Stimulated activated CD8-positive, alpha-beta memory T cell treated with anti-CD3 and anti-CD28 coated beads, Interleukin-7, amount 100 ng/mL, for 48 hours (primary cell): ENCODE results near the gene UBE3A.
"Not testable (repeated sequence)": the region's sequence is repeated elsewhere in the genome, so short reads cannot be mapped to it uniquely, and the experiment has no call there.

Source experiments
- DNase-seq, 2 donors: peaks; one replicate each; pipeline ENCODE4 v3.0.0-alpha.2; 2020; ENCODE audit warnings: low read depth in 1 of 2; ENCODE audit errors: extremely low read depth in 1 of 2

UBE3A gene

DNA sequence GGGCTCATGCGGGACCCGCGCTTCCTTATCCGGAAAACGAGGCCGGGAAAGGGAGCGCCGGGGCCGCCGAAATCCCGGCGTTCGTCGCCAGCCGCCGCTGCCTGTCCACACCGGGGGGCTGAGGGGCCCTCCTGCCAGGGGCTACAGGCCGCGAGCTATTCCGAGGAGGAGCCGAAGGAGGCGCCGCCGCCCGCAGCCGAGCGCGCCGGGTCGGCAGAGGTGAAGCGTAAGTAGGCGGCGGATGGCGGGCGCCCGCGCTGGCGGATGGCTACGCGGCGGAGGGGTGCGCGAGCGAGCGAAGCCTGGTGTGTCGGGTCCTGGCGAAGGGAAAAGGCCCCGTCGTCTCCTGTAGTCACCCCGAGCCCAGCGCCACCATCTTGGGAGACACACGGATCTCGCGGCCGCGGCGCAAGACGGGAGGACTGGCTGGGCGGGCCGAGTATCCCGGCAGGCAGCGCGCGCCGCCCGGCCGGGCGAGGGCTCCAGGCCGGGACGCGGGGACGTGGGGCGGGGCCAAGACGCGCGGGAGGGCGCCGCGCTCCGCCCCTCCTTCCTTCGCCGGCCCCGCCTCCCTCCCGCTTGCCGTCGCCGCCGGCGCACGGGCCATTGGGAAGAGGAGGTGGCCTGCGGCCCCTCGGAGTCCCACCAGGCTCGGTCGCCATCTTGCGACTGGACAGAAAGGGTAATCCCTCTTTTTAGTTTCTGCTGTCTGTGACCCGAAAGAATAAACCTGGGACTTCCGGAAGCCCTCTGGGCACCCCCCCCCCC, at the start of gene UBE3A:
TSS of gene UBE3A (minus strand) at position 424 of the 768 bp plus-strand sequence. CDS start 29,917 bp downstream, outside the sequence.
- DNase-seq, result peak; percentile 75 to 77

DNA sequence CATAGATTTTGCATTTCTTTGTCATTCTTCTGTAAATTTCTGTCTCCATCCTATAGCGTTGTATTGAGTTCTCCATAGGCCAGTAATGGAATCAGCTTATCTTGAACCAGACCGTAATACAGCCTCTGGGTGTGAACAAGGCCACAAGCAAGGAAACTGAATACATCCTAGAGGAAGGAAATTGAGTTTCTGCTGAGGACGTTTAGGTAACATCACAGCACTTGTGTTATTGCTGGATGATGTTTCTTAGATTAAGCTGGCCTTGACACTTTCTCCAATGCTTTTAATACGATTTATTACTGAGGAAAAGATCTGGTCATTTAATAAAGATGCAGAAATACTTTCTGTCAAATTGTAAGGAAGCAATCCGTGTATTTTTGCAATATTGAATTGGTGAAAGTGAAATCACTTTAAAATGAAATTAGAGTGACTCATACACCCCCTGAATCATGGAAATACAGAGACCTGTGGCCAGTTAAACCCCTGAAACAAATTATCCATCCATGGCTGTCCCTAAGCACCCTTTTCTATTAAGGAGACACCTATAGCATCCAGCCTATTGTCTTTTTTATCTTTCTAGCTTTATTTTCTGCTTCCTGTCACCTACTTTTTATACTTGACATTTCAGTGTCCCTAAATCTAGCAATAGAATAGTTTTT, 48.5 kb upstream of the UBE3A start:
- DNase-seq, result no peak

DNA sequence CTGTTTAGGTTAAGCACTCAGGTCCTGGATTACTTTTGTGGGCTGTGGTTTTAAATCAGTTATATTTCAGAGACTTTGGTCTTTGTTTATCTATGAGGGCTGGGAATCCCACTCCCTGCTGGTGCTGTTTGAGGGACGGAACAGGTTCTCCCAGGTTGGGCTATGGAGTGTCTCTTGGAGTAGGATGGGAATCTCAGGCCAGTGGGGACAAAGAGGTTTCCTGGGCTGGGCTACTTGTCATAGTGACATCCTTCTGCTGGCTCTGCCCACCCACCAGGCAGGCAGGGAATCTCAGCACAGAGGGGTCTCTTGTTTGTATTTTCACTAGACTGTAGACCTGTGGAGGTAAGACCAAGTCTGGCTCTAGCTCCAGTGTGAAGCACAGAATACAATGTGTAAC, 47.2 kb upstream of the UBE3A start:
- DNase-seq, result no peak

DNA sequence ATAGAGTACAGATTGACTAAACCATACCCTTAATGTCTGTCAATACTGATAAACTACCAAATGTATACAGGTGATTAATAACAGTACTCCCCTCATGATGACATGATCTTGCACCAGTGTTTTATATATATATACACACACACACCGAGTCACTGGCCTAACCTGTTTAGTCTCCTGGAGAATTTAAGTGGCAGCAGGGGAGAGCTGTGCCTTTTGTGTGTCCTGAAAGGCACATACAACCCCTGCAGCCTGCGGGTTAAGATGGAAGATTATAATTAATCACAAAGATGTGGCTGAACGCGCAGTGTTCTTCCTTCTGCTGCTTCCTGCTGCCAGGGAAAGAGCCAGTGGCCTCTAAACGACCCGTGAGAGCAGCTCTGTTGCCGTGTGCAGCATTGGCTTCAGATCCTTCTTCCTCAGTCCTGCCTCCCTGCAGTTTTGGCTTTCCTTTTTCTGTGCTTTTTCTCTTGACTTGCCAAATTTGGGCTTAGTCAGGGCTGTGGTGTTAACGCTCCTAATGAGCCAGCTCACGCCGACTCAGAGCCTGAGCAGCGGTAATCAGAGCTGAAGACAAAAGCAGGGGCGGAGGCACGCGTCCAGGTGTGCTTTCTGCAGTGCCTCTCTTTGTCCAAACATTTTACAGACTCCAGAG, 42.5 kb upstream of the UBE3A start:
- DNase-seq, result no peak

DNA sequence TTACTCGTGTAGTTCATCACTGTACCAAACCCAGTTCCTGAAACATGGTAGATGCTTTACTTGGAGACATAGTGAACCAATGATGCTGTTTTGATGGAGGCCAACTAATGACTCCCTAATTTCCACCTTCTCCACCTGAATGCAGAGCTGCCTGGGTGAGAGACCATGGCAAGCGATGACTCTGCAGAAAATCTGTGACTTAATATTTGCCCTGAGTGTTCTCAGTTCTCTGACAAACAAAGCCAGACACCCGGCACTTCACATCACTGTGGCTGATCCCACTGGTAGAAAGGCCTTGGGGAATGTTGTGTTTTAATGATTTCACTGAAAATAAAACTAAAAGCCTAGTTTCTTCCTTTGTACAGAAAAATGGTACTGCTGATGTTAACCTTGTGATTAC, 39.5 kb upstream of the UBE3A start:
- DNase-seq, result no peak

DNA sequence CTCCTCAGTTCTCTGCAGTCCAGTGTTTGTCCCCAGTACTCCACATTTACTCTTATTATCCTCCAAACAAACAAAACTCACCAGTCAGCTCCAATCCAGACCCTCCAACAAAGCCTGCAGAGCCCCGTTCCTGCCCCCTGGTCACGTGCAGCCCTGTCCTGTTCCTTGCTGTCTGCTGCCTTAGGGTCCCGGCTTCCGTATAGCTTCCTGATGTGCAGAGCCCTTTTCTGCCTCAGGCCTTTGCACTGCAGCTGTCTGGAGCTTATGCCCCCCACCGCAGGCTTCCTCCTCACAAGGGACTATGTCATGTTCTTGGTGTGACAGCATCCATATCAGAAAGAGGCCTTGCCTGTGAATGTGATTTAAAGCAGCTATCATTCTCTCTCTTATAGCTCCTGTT, 39.0 kb upstream of the UBE3A start:
- no peak for DNase-seq

DNA sequence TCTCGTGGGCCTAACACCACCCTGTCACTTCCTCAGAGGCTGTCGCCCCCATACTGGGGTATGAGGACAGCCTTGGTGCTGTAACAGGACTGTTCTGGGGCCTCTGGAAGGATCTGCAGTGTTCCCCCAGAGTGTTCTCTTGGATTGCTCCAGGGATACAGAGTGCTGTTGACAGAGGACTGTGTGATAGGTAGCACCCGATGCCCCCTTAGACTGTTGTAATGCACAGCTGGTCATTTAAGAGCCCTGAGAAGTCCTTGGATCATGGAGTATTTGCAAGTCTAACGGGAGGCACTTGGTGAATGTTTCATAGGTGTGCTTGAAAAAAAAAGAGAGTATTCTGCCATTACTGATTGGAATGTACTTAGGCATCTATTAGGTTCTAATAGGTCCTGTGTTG, 35.4 kb upstream of the UBE3A start:
- DNase-seq, result no peak

DNA sequence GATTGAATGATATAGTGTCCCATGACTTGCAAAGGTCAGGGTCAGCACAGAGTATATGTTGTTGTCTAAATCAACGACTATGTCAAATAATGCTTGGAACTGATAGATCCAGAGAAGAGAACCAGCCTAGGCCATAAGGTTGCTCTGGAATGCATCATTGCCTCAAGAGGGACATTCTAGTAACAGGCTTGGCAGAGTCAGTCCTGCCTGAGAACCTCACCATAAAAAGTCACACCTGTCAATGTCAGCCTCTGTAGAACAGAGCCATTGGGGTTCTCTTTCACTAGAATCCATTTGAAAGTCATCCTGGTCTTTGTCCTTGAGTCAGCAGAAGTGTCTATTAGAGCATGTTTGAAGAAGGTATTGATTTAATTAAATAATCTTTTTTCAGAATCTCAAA, 31.4 kb upstream of the UBE3A start:
- DNase-seq, result no peak

DNA sequence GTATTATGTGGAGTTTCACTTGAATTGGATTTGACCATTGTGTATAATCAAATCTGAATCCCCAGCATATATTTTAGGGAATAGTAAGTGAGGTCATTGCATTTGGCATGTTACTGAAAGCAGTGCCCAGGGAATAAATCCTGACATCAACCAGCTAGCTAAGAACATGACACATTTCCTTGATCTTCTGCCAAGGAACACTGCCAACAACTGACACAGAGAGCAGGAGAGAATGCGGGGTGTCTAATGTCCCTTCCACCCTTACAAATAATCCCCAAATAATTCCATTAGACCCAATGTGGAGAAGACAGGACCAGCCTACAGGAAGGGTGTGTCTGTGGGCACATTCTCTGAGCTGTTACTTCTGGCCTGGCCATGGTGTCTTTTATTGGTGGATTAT, 30.6 kb upstream of the UBE3A start:
- no peak for DNase-seq

DNA sequence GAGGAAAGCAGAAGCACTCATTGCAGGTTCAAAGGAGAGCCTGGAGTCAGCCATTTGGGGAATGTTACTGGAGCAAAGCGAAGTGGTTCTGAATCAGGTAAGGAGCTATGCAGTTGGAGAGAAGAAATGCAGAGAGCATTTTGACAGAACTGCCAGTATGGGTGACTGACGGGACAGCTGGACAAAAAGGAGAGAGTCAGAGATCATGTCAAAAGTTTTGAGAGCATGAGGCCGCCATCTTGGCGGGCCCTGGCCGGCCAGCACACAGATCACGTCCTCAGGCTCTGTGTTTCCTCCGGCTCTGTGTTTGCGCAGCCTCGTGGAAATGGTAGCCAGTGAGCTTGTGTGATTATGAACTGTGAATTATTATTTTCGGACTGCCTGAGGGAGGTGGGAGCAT, 29.8 kb upstream of the UBE3A start:
- DNase-seq, result no peak

DNA sequence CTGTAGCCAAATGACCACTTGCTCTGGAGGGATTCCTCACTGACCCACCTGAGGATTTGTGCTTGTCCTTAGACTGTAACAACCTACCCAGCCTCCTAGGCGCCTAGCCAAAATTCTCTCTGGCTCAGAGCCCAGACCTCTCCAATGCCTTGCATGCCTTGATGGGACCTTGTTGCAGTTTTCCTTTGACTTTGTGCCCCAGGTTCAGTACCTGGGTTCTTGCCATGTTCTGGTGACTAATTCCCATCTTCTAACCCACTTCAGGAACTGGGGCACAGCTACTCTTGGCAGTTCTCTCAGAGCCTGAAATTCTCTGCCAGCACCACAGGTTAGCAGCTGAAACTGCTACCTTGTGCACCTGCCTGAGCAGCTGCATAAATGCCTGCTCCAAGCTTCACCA, 27.0 kb upstream of the UBE3A start:
- no peak for DNase-seq

DNA sequence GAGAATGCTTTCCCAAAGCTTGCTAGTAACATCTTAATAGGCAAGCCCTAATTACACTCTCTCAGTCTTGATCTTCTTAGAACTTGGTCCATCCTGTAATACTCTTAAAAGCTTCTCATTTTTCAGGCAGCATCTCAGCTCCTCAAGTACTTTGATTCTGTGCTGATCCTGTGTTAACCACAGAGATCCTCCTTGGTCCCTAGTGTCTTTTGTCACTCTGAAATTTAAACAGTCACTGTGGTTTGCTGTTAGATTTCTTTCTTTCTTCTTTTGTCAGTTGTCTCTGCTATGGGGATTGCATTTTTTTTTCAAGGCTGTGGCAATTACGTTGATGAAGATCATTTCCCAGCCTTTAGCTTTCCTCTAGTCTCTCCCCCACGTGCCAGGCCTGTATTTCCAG, 26.0 kb upstream of the UBE3A start:
- DNase-seq, result no peak

DNA sequence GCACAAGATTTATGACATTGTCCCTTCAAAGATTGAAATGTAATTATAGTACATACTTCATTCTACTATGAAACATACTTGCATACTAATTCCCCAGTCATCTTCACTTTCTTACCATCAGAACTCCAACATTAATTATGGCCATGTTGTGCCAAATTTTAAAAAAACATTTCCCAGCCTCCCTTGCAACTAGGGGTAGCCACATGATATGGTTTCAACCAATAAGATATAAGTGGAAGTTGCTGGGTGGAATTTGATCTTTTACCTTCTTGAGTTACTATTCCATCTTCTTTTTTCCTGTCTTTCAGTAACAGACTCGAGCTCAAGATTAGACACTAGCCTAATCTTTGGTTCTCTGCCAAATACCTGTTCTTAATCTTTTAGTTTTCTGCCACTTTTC, 25.6 kb upstream of the UBE3A start:
- DNase-seq, result no peak

DNA sequence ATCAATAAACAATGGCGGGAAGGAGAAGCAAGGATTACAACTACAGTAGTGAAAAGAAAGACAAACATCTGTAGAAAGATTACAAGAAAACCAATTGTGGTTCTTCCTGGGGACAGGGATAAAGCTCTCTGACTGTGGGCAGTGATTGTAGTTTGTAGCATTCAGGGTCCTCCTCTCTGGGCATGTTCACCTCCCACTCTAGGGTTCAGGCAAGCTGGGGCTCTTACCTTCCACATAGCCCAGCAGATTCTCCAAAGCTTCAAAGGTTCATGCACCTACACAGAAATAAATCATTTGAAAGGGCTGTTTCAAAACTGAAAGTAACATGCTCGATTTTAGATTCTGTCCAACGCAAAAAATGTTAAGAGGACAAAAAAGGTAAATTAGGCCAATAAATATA, 17.4 kb upstream of the UBE3A start:
- no peak for DNase-seq

DNA sequence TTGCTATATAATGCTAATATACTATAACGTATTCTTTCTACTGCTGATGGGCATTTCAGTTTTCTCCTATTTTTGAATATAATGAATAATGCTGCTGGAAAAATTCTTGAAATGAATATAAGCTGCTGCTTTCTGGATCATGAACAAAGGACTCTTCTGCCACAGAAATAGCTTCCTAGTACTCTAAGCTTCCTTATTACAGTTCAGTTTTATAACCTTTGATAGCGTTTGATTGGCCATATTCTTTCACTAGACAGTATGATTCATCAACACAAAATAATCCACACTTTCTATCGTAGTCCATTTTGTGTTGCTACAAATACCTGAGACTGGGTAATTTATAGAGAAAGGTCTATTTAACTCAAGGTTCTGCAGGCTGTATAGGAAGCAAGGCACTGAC, 16.4 kb upstream of the UBE3A start:
- DNase-seq, result no peak

DNA sequence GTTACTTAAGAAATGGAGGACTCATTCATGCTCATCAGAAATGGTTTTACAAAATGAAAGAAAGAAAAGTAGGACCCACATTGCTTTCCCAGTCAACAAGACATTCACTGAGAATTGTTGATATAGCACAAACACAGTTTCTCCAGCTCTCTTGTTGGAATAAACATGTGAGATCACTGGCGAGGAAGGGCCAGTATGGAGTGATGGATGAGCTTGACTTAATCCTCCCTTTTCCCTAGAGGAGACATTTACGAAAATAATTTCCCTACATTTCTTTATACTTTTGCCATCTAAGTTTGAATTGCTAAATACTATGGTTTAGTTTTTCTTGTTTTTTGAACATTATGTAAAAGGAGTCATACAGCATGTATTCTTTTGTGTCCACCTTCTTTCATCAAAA, 15.9 kb upstream of the UBE3A start:
- no peak for DNase-seq

DNA sequence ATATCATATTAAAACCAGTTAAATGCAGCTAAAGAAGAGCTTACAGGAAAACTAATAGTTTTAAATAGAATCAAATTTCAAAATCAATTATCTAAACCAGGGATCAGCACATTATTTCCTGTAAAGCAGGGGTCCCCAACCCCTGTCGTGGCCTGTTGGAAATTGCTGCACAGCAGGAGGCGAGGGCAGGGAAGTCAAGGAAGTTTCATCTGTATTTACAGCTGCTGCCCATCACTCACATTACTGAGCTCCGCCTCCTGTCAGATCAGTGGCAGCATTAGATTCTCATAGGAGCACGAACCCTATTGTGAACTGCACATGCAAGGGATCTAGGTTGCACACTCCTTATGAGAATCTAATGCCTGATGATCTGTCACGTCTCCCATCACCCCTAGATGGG, 14.4 kb upstream of the UBE3A start:
- not testable (repeated sequence) for DNase-seq

DNA sequence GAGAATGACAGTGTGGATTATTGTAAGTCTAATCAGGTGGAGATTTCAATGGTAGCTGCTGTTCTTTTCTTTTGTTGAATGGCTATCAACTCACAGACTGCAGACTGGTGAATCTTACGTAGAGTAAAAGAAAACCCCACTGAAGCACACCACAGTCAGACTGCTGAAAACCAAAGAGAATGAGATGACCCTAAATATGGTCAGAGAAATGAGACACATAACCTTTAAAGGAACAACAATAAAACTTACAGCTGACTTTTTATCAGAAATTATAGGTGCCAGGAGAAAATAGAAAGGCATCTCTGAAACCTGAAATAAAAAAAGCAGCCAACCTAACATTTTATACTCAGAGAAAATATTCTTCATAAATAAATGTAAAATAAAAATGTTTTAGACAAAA, 12.7 kb upstream of the UBE3A start:
- DNase-seq, result no peak

DNA sequence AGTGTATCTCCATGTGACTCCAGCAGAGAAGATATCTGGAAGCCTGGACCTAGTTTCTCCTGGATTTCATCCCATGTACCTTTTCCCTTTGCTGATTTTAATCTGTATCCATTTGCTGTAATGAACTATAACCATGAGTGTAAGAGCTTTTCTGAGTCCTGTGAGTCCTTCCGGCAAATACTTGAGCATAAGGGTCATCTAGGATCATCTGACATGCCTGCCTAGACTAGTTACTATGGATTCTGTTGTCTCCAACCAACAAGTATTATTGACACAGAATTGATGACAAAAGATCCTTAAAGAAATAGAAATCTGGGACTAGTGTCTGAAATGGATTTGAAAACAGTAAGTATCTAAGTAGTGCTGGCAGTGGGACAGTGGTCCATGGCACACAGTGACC, 11.3 kb upstream of the UBE3A start:
- DNase-seq, result no peak

DNA sequence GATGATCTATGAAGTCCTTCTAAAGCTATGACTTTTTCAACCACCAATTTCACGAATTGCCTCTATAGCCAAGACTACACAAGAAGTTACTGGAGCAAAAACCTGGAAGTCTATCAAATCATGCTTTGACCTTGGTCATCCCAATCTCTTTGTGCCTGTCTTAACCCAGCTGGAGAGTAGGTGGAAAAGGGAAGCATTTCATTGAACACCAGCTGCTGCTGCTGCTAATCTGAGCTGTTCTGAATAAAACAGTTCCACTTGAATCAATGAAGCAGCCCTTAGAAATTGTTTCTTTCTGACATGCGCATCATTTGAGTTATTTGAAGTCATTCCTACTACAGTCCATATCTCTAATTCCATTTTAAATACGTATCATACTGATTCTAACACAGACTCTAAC, 7.3 kb upstream of the UBE3A start:
- no peak for DNase-seq

DNA sequence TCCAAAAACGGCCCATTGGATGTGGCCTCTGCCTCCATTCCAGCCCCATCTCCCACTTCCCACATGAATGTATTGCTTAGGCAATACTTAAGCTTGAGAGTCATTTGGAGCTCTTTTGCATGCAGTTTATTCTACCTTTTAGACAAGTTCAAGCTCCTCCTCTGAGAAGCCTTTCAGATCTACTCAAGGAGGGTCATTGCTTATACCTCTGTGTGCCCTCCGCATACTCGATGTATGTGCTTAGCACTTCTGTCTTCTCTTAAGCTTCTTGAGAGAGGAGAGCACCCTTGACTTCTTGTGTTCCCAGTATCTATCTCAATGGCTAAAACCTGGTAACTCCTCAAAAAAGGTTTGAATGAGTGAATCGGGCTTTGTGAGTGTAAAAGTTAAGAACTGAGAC, 6.6 kb upstream of the UBE3A start:
- no peak for DNase-seq

DNA sequence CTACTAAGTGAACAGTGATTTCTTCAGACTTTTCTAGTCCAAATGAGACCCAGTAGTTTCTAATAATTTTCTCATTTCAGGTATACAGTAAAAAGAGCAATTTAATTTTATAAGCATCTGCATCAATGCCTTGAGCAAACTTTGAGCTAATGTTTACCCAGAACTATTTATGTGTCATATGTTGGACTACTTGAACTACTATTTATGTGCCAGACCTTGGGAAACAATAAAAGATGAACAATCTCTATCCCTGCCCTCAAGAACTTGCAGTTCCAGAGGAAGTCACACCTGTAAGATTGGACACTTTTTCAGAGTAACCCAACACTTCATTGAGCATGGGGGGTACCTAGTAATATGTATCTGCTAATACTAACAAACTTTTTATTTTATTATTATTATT, 2.3 kb upstream of the UBE3A start:
- DNase-seq, result no peak
